HepG2 (cell line): Measurements from ENCODE around the gene KRTAP10-4. TPM values are rescaled to one million over a fixed set of nuclear protein-coding genes. Genes with fewer than 3 reads are reported as not detected.

ENCODE experiments used
- ATAC-seq: fragments of 200-7000 bp; cut with Tn5 transposase; 3 replicates; pipeline ENCODE4 v1.9.1; 2020; ENCODE audit warnings: mild to moderate bottlenecking, moderate library complexity
- BruUV-seq: library from RNA; stranded (reverse); fragments of 400-500 nt; replicated peaks from 2 replicates; lab custom pipeline; 2021; lab: Mats Ljungman, UMichigan
- CTCF ChIA-PET: fragments of 300-600 bp; formaldehyde crosslinking; extraction: SDS; loops from one replicate; lab custom pipeline; 2021; ENCODE audit warnings: low total read pairs, inconsistent platforms, low intra/inter-chr PET ratio; lab: Yijun Ruan, JAX
- POLR2A ChIA-PET: fragments of 350-600 bp; sonication (Branson Sonifier 250); formaldehyde crosslinking; loops from one replicate; lab custom pipeline; 2020; ENCODE audit warnings: antibody characterized with exemption, inconsistent platforms; lab: Yijun Ruan, JAX
- DNase-seq: peaks from one replicate; pipeline ENCODE4 v3.0.0-alpha.2; 2015; ENCODE audit warnings: low spot score
- FAIRE-seq: peaks from 3 replicates; lab custom pipeline; 2011; peaks lifted over from hg19 to GRCh38; lab: Jason Lieb, UNC
- H2AFZ ChIP-seq: one replicate; pipeline ENCODE4 v1.6.1; 2011; ENCODE audit warnings: low read length, inconsistent platforms
- H3K27ac ChIP-seq: fragments of 300-600 bp; 3 replicates; pipeline ENCODE4 v1.8.0; 2011; ENCODE audit warnings: mixed run types, mild to moderate bottlenecking, mixed read lengths, low read length, inconsistent platforms; ENCODE audit not compliant: insufficient read depth; ENCODE audit errors: extremely low read length
- H3K27me3 ChIP-seq, 2 experiments: fragments of 200-600 bp in 1 of 2; 2 replicates in 1 of 2; 3 replicates in 1 of 2; pipeline versions ENCODE4 v1.6.0 to v1.8.0; 2011; ENCODE audit warnings: low read length in 2 of 2, mild to moderate bottlenecking in 2 of 2, moderate library complexity in 2 of 2, inconsistent platforms in 1 of 2; ENCODE audit not compliant: insufficient read depth in 2 of 2, control insufficient read depth in 1 of 2
- H3K36me3 ChIP-seq, 2 experiments: fragments of 200-600 bp in 1 of 2; replicated peaks in 1 of 2; 2 replicates in 1 of 2; 3 replicates in 1 of 2; pipeline versions ENCODE4 v1.5.1 to v1.8.0; 2011; ENCODE audit warnings: low read length in 2 of 2, inconsistent platforms in 1 of 2; ENCODE audit not compliant: insufficient read depth in 2 of 2, control insufficient read depth in 1 of 2
- H3K4me1 ChIP-seq: 2 replicates; pipeline ENCODE4 v1.5.1; 2012; ENCODE audit warnings: low read length, inconsistent platforms; ENCODE audit not compliant: insufficient read depth
- H3K4me2 ChIP-seq: 2 replicates; pipeline ENCODE4 v1.6.0; 2011; ENCODE audit warnings: low read depth, low read length, inconsistent platforms
- H3K4me3 ChIP-seq, 3 experiments: fragments of 200-600 bp in 1 of 3; sonication (generic), shearing (Covaris generic) in 1 of 3; replicated peaks in 1 of 3; 2 replicates each; pipeline ENCODE4 v1.5.1; 2011 to 2016; ENCODE audit warnings: low read length in 3 of 3, inconsistent platforms in 2 of 3, low read depth in 2 of 3, mild to moderate bottlenecking in 2 of 3, control low read depth in 1 of 3, mixed read lengths in 1 of 3; ENCODE audit not compliant: insufficient read depth in 1 of 3
- H3K79me2 ChIP-seq: one replicate; pipeline ENCODE4 v1.6.1; 2011; ENCODE audit warnings: low read length, inconsistent platforms; ENCODE audit not compliant: insufficient read depth
- H3K9ac ChIP-seq: 2 replicates; pipeline ENCODE4 v1.6.0; 2011; ENCODE audit warnings: mild to moderate bottlenecking, low read depth, low read length, inconsistent platforms; ENCODE audit not compliant: insufficient read depth
- H3K9me3 ChIP-seq: 2 replicates; pipeline ENCODE4 v1.5.1; 2012; ENCODE audit warnings: mild to moderate bottlenecking, low read length
- H4K20me1 ChIP-seq: 2 replicates; pipeline ENCODE4 v1.6.0; 2011; ENCODE audit warnings: inconsistent platforms, mild to moderate bottlenecking, low read length, moderate library complexity; ENCODE audit not compliant: insufficient read depth
- ATAD3A ChIP-seq: sonication (generic); formaldehyde crosslinking; IDR thresholded peaks from 2 replicates; pipeline ENCODE4 v1.4.0; 2020; ENCODE audit warnings: missing genetic modification reagents
- ATF7 ChIP-seq, 2 experiments: fragments of 450-650 bp in 1 of 2; sonication (generic) in 1 of 2; formaldehyde crosslinking in 1 of 2; IDR thresholded peaks; 2 replicates each; pipeline versions ENCODE4 v1.4.0 to v1.6.1; 2016 to 2020; ENCODE audit warnings: antibody characterized with exemption in 1 of 2, mild to moderate bottlenecking in 1 of 2, missing genetic modification reagents in 1 of 2
- GZF1 ChIP-seq: sonication (generic); formaldehyde crosslinking; IDR thresholded peaks from 2 replicates; pipeline ENCODE4 v1.5.1; 2020; ENCODE audit warnings: mild to moderate bottlenecking, missing genetic modification reagents
- HCFC1 ChIP-seq: fragments of 150-350 bp; IDR thresholded peaks from 2 replicates; pipeline ENCODE4 v1.6.1; 2014; ENCODE audit warnings: low read depth, low read length
- KAT8 ChIP-seq: IDR thresholded peaks from 2 replicates; pipeline ENCODE4 v1.6.1; 2016; ENCODE audit warnings: missing genetic modification reagents, missing compliant biosample characterization
- KLF6 ChIP-seq: IDR thresholded peaks from 2 replicates; pipeline ENCODE4 v1.8.0; 2016; ENCODE audit warnings: missing biosample characterization, missing genetic modification reagents
- MXD1 ChIP-seq: sonication (generic); formaldehyde crosslinking; IDR thresholded peaks from 2 replicates; pipeline ENCODE4 v1.4.0; 2020; ENCODE audit warnings: mild to moderate bottlenecking, missing genetic modification reagents
- NR2F1 ChIP-seq, 2 experiments: fragments of 450-650 bp in 1 of 2; formaldehyde crosslinking in 1 of 2; IDR thresholded peaks; 2 replicates each; pipeline versions ENCODE4 v1.5.0 to v1.6.1; 2016 to 2020; ENCODE audit warnings: mild to moderate bottlenecking in 1 of 2, missing compliant biosample characterization in 1 of 2, missing genetic modification reagents in 1 of 2, moderate library complexity in 1 of 2
- PAXIP1 ChIP-seq: sonication (generic); formaldehyde crosslinking; conservative IDR thresholded peaks from 2 replicates; pipeline ENCODE4 v1.4.0; 2020; ENCODE audit warnings: mild to moderate bottlenecking, missing genetic modification reagents, moderate library complexity
- TBP ChIP-seq: sonication (generic); formaldehyde crosslinking; IDR thresholded peaks from 2 replicates; pipeline ENCODE4 v1.5.0; 2020; ENCODE audit warnings: missing genetic modification reagents
- ZNF292 ChIP-seq: sonication (generic); formaldehyde crosslinking; IDR thresholded peaks from 2 replicates; pipeline ENCODE4 v1.8.1; 2022; ENCODE audit warnings: mild to moderate bottlenecking, low read depth, missing genetic modification reagents, borderline replicate concordance
- ZNF451 ChIP-seq: sonication (generic); formaldehyde crosslinking; IDR thresholded peaks from 2 replicates; pipeline ENCODE4 v1.5.0; 2020; ENCODE audit warnings: mild to moderate bottlenecking, missing genetic modification reagents
- ZNF512B ChIP-seq: sonication (generic); formaldehyde crosslinking; IDR thresholded peaks from 2 replicates; pipeline ENCODE4 v1.5.1; 2020; ENCODE audit warnings: missing genetic modification reagents, mild to moderate bottlenecking, borderline replicate concordance
- ZNF567 ChIP-seq: sonication (generic); formaldehyde crosslinking; IDR thresholded peaks from 2 replicates; pipeline ENCODE4 v1.8.1; 2023; ENCODE audit warnings: mild to moderate bottlenecking, missing genetic modification reagents, borderline replicate concordance
- ZNF670 ChIP-seq: sonication (generic); formaldehyde crosslinking; IDR thresholded peaks from 2 replicates; pipeline ENCODE4 v1.8.0; 2022; ENCODE audit warnings: mild to moderate bottlenecking, missing genetic modification reagents, borderline replicate concordance
- ZNF781 ChIP-seq: sonication (generic); formaldehyde crosslinking; IDR thresholded peaks from 2 replicates; pipeline ENCODE4 v1.5.1; 2020; ENCODE audit warnings: borderline replicate concordance, mild to moderate bottlenecking, missing genetic modification reagents; ENCODE audit errors: not compliant biosample characterization
- ZNF816 ChIP-seq: sonication (generic); formaldehyde crosslinking; IDR thresholded peaks from 2 replicates; pipeline ENCODE4 v1.8.0; 2022; ENCODE audit warnings: missing genetic modification reagents, mild to moderate bottlenecking, borderline replicate concordance
- ZNF879 ChIP-seq: sonication (generic); formaldehyde crosslinking; IDR thresholded peaks from 2 replicates; pipeline ENCODE4 v1.8.1; 2023; ENCODE audit warnings: missing genetic modification reagents
- ZNF883 ChIP-seq: sonication (generic); formaldehyde crosslinking; IDR thresholded peaks from 2 replicates; pipeline ENCODE4 v1.5.1; 2020; ENCODE audit warnings: mild to moderate bottlenecking, missing genetic modification reagents; ENCODE audit errors: not compliant biosample characterization
- WGBS: methylation state at CpG from one replicate; pipeline ENCODE4 v1.1.6; 2017; ENCODE audit warnings: low lambda C conversion rate; 5-methylcytosine and 5-hydroxymethylcytosine counted together
- in situ Hi-C: cut with HindIII; loops from 2 replicates; pipeline ENCODE4 v1.10.0; 2017; ENCODE audit warnings: low pct_unique_long_range_greater_than_20kb; ENCODE audit not compliant: extremely low pct_ligation_motif_present
- intact Hi-C: fragments of 100-400 bp; cut with micrococcal nuclease; formaldehyde crosslinking; loops from one replicate; pipeline ENCODE4 v1.10.0; 2022; ENCODE audit not compliant: unreplicated experiment
- polyA plus RNA-seq, 8 experiments: library from polyadenylated mRNA; depleted of rRNA in 3 of 8; stranded (reverse) in 7 of 8; unstranded in 1 of 8; fragments of >200 nt; fragmentation: Illumina TruSeq in 4 of 8; extraction: Trizol in 4 of 8; gene quantifications; 2 replicates each; pipeline versions ENCODE4 v1.2.1 to v1.2.3, GENCODE V29; 2011 to 2016; ENCODE audit warnings: low read depth in 4 of 8, missing spikeins in 1 of 8, mixed read lengths in 1 of 8; ENCODE audit not compliant: insufficient read depth in 1 of 8
- total RNA-seq, 5 experiments: library from RNA; depleted of rRNA; stranded (reverse); fragments of >200 nt; fragmentation: Illumina TruSeq; extraction: Trizol; gene quantifications; 2 replicates each; pipeline ENCODE4 v1.2.3, GENCODE V29; 2016; ENCODE audit warnings: low read depth in 1 of 5

KRTAP10-4 gene
- total and polyA plus RNA-seq, 2 of the 13 experiments (the other 11 are each of a cell fraction or from before 2014, with no cell fraction given), result not detected

- Histone ChIP-seq H2AFZ (no peak overlapping the region), H3K79me2 (no peaks in the 10 kb centered on the region), H3K9ac (no peak overlapping the region), H3K4me2 (no peak overlapping the region), H3K4me3 (no peak overlapping the region), H4K20me1 (no peaks in the 10 kb centered on the region), H3K27ac (no peak overlapping the region), H3K9me3 (peaks cover 22% of the 10 kb centered on the region; the same call in 1 of the 2 replicates), H3K36me3 (no peaks in the 10 kb centered on the region), H3K27me3 (0 out of 5 replicates have a peak, but pooled peaks cover 0 to 1% of the 10 kb centered on the region in 2 experiments), H3K4me1 (no peaks in the 10 kb centered on the region)
- in situ Hi-C loops, result no loop called here
- WGBS, result 38% methylated on average over 4 of the region's 4 CpGs
- ChIA-PET POLR2A (no interaction called here), CTCF (no interaction called here)
- FAIRE-seq (no peak), ATAC-seq (no peak), DNase-seq (no peak)
- BruUV-seq, result no TSS peak
- intact Hi-C loops, result no loop called here
- TF ChIP-seq KLF6 (CRISPR knock-in tag) (no peak), ZNF451 (no peak), ZNF670 (no peak), NR2F1 (CRISPR knock-in tag; IDR thresholded peaks at IDR 0.05) (no peak), ZNF879 (CRISPR knock-in tag) (no peak), MXD1 (no peak), PAXIP1 (CRISPR knock-in tag) (no peak), ATAD3A (CRISPR knock-in tag) (no peak), ZNF781 (CRISPR knock-in tag) (no peak), TBP (CRISPR knock-in tag) (no peak), ZNF567 (CRISPR knock-in tag) (no peak), KAT8 (CRISPR knock-in tag) (no peak), ZNF512B (CRISPR knock-in tag) (no peak), ATF7 (IDR thresholded peaks at IDR 0.05) (no peak), ATF7 (CRISPR knock-in tag; IDR thresholded peaks at IDR 0.05) (no peak), ZNF292 (CRISPR knock-in tag) (no peak), ZNF816 (CRISPR knock-in tag) (no peak), GZF1 (CRISPR knock-in tag) (no peak), HCFC1 (no peak), ZNF883 (CRISPR knock-in tag) (no peak)
Observed at GRCh38 chr21:44606495-44606894, 33.0 kb downstream of the KRTAP10-4 start.
